Ectodermal cell (in vitro differentiated cells): Measurements from ENCODE around the gene EIF4B.
"Not testable (repeated sequence)": the region's sequence is repeated elsewhere in the genome, so short reads cannot be mapped to it uniquely, and the experiment has no call there.

Experiments
- H3K27ac ChIP-seq: 2 replicates; pipeline ENCODE4 v1.7.0; 2013; ENCODE audit warnings: mild to moderate bottlenecking, low read depth, low read length; ENCODE audit not compliant: insufficient read depth, poor library complexity, severe bottlenecking
- H3K27me3 ChIP-seq: 2 replicates; pipeline ENCODE4 v1.7.0; 2013; ENCODE audit warnings: mild to moderate bottlenecking, low read length; ENCODE audit not compliant: insufficient read depth, control insufficient read depth, poor library complexity, severe bottlenecking
- H3K36me3 ChIP-seq: one replicate; pipeline ENCODE4 v1.7.0; 2013; ENCODE audit warnings: low read length; ENCODE audit not compliant: control insufficient read depth, insufficient read depth
- H3K4me1 ChIP-seq: one replicate; pipeline ENCODE4 v1.7.0; 2013; ENCODE audit warnings: low read length; ENCODE audit not compliant: control insufficient read depth, insufficient read depth
- H3K4me3 ChIP-seq: 2 replicates; pipeline ENCODE4 v1.7.0; 2013; ENCODE audit warnings: low read depth, low read length, control low read depth; ENCODE audit not compliant: insufficient read depth
- H3K9me3 ChIP-seq: 2 replicates; pipeline ENCODE4 v1.7.0; 2013; ENCODE audit warnings: mild to moderate bottlenecking, low read length, moderate library complexity; ENCODE audit not compliant: control insufficient read depth
- WGBS, 2 experiments: methylation state at CpG; one replicate each; pipeline ENCODE4 v1.1.7; 2013; ENCODE audit warnings: missing lambda C conversion rate in 2 of 2; 5-methylcytosine and 5-hydroxymethylcytosine counted together

The EIF4B gene

DNA sequence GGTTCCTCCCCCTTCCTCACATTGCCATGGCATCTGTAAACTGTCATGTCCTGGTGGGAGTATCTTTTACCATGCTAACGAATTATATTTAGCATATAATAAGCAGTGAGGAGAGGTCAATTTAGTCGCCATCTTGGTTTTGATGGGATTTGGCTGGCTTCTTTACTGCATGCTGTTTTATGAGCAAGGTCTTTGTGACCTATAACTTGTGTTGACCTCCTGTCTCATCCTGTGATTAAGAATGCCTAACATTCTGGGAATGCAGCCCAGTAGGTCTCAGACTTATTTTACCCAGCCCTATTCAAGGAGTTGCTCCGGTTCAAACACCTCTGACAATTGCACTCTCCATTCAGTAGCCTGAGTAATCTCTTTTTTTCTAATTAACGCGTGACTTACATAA is 2.1 kb upstream of the EIF4B start:
- no peaks in the 10 kb centered on the region for H3K36me3 ChIP-seq

GRCh38 chr12:53004582-53004981 is 1.7 kb upstream of the EIF4B start:
- H3K9me3 ChIP-seq, result no peaks in the 10 kb centered on the region
- WGBS, 2 experiments, result 82 to 83% methylated on average over 2 of the region's 2 CpGs
- no peaks in the 10 kb centered on the region for H3K36me3 ChIP-seq
- peaks cover 20% of the 10 kb centered on the region for H3K4me1 ChIP-seq
- peak overlapping the region; percentile 31 for H3K27ac ChIP-seq
- no peaks in the 10 kb centered on the region for H3K27me3 ChIP-seq
- H3K4me3 ChIP-seq, result peak overlapping the region; percentile 95

More for the DNA sequence above, 2.1 kb upstream of the EIF4B start:
- Histone ChIP-seq H3K4me1 (peaks cover 19% of the 10 kb centered on the region), H3K9me3 (no peaks in the 10 kb centered on the region), H3K4me3 (no peak overlapping the region), H3K27ac (no peak overlapping the region), H3K27me3 (no peaks in the 10 kb centered on the region)
- WGBS, 2 experiments, result 38 to 50% methylated on average over 5 of the region's 5 CpGs

GRCh38 chr12:53005215-53005985 is 856 bp upstream of the EIF4B start:
- peaks cover 20% of the 10 kb centered on the region for H3K4me1 ChIP-seq
- peak overlapping the region; percentile 95 for H3K4me3 ChIP-seq
- H3K9me3 ChIP-seq, result no peaks in the 10 kb centered on the region
- H3K36me3 ChIP-seq, result peaks cover 4% of the 10 kb centered on the region
- WGBS, 2 experiments, result 15 to 16% methylated on average over 26 to 28 of the region's 28 CpGs
- H3K27ac ChIP-seq, result peak overlapping the region; percentile 44
- H3K27me3 ChIP-seq, result no peaks in the 10 kb centered on the region

- WGBS, 2 experiments, result 0 to 1% methylated on average over 38 of the region's 38 CpGs
- peaks cover 20% of the 10 kb centered on the region for H3K4me1 ChIP-seq
- no peaks in the 10 kb centered on the region for H3K27me3 ChIP-seq
- H3K4me3 ChIP-seq, result peak overlapping the region; percentile 95
- peak overlapping the region; percentile 94 for H3K27ac ChIP-seq
- H3K36me3 ChIP-seq, result peaks cover 7% of the 10 kb centered on the region
- peaks cover 2% of the 10 kb centered on the region for H3K9me3 ChIP-seq
Observed at GRCh38 chr12:53006810-53007309, 604 bp downstream of the EIF4B start.

- peaks cover 20% of the 10 kb centered on the region for H3K4me1 ChIP-seq
- H3K4me3 ChIP-seq, result peak overlapping the region; percentile 95
- H3K36me3 ChIP-seq, result peaks cover 7% of the 10 kb centered on the region
- WGBS, 2 experiments, result 29% methylated on average over 3 of the region's 4 CpGs; no CpG with 5 or more reads in 1 of the 2 experiments
- no peaks in the 10 kb centered on the region for H3K27me3 ChIP-seq
- H3K27ac ChIP-seq, result no peak overlapping the region
- peaks cover 2% of the 10 kb centered on the region for H3K9me3 ChIP-seq
Observed at GRCh38 chr12:53007343-53007742, 1.1 kb downstream of the EIF4B start.

DNA sequence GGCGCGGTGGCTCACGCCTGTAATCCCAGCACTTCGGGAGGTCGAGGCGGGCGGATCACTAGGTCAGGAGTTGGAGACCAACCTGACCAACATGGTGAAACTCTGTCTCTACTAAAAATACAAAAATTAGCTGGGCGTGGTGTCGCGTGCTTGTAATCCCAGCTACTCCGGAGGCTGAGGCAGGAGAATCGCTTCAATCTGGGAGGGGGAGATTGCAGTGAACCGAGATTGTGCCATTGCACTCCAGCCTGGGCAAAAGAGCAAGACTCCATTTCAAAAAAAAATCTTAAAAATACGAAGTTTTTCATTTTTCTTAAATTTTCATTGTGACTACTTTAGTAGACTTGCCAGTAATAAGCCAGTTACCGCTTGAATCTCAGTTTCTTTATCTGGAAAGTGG is 2.5 kb downstream of the EIF4B start:
- not testable (repeated sequence) for H3K36me3 ChIP-seq, H3K27ac ChIP-seq, H3K27me3 ChIP-seq, H3K9me3 ChIP-seq
- WGBS, 2 experiments, result 85 to 91% methylated on average over 15 of the region's 15 CpGs
- H3K4me1 ChIP-seq, result peaks cover 20% of the 10 kb centered on the region
- peak overlapping the region; percentile 1 for H3K4me3 ChIP-seq

DNA sequence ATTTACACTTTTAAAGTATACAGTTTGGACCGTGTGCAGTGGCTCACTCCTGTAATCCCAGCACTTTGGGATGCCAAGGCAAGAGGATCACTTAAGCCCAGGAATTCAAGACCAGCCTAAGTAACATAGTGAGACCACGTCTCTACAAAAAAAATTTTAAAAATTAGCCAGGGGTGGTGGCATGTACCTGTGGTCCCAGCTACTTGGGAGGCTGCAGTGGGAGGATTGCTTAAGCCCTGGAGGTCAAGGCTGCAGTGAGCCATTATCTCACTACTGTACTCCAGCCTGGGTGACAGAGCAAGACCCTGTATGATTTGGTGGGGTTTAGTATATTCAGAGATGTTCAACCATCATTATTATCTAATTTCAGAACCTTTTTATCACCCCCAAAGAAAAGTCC is 4.7 kb downstream of the EIF4B start:
- peaks cover 11% of the 10 kb centered on the region for H3K4me1 ChIP-seq
- WGBS, 2 experiments, result 83 to 99% methylated on average over 2 of the region's 2 CpGs
- no peak overlapping the region for H3K4me3 ChIP-seq
- H3K27ac ChIP-seq, result no peak overlapping the region
- peaks cover 9% of the 10 kb centered on the region for H3K36me3 ChIP-seq
- H3K27me3 ChIP-seq, result no peaks in the 10 kb centered on the region
- H3K9me3 ChIP-seq, result peaks cover 2% of the 10 kb centered on the region

- no peak overlapping the region for H3K4me3 ChIP-seq
- H3K36me3 ChIP-seq, result peaks cover 18% of the 10 kb centered on the region
- 97 to 99% methylated on average over 3 of the region's 3 CpGs for WGBS, 2 experiments
- peaks cover 2% of the 10 kb centered on the region for H3K9me3 ChIP-seq
- H3K27ac ChIP-seq, result no peak overlapping the region
- H3K27me3 ChIP-seq, result no peaks in the 10 kb centered on the region
- H3K4me1 ChIP-seq, result peaks cover 11% of the 10 kb centered on the region
Observed at GRCh38 chr12:53011889-53012288, 5.6 kb downstream of the EIF4B start.

DNA sequence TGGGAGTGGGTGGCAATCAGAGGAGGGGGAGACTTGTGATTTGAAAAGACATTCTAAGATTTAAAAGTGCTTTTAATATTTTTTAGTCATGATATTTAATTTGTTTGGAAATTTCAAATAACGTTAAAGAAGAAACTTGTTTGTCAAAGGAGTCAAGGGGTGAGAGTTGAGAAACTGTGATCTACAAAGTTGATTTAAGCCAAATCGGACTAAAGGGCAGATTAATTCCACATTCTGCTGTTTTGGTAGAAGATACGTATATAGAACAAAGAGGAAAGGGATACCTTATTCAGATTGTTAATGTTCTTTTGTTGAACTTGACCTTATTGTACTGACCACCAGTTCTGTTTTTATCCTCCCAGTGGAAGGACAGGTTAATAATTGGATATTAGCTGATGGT is 6.7 kb downstream of the EIF4B start:
- no peaks in the 10 kb centered on the region for H3K27me3 ChIP-seq
- no peak overlapping the region for H3K4me3 ChIP-seq
- WGBS, 2 experiments, result 94 to 100% methylated on average over 3 of the region's 3 CpGs
- no peak overlapping the region for H3K27ac ChIP-seq
- peaks cover 2% of the 10 kb centered on the region for H3K9me3 ChIP-seq
- peaks cover 28% of the 10 kb centered on the region for H3K36me3 ChIP-seq
- peaks cover 6% of the 10 kb centered on the region for H3K4me1 ChIP-seq

DNA sequence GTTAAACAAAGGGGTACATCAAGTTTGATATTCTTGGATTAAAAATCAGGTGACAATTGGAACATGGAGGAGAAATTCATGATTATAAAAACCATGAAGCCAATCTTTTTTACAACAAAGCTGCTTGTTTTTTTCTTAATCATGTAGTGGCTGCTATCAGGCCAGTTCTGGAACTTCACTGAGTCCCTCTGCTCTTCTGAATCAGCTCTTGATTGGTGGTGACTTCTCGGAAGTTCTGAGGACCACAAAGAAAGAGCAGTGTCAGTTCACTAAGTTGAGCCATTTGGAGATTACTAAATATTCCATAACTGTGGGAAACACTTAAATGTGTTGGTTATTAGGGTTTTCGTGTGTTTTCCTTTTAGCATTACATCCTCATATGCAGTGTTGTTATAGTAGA is 8.5 kb downstream of the EIF4B start:
- WGBS, 2 experiments, result 99 to 100% methylated on average over 2 of the region's 2 CpGs
- peaks cover 2% of the 10 kb centered on the region for H3K9me3 ChIP-seq
- peaks cover 44% of the 10 kb centered on the region for H3K36me3 ChIP-seq
- H3K27me3 ChIP-seq, result no peaks in the 10 kb centered on the region
- no peak overlapping the region for H3K4me3 ChIP-seq
- H3K27ac ChIP-seq, result no peak overlapping the region
- no peaks in the 10 kb centered on the region for H3K4me1 ChIP-seq
